Vagina (tissue), 2 donors: ENCODE data around the gene CD47.

Experiments used
- CTCF ChIP-seq, 3 experiments: fragments of 450-650 bp in 2 of 3; fragments of 200-600 bp in 1 of 3; sonication (generic) in 1 of 3; IDR thresholded peaks; one replicate each; pipeline ENCODE4 v1.5.1; 2017 to 2019; ENCODE audit warnings: antibody characterized with exemption in 3 of 3, mild to moderate bottlenecking in 2 of 3, moderate library complexity in 2 of 3
- POLR2A ChIP-seq, 2 donors: fragments of 450-650 bp; IDR thresholded peaks; one replicate each; pipeline ENCODE4 v1.6.1; 2017; ENCODE audit warnings: antibody characterized with exemption in 2 of 2, mild to moderate bottlenecking in 2 of 2, moderate library complexity in 2 of 2
- POLR2AphosphoS5 ChIP-seq, 2 donors: sonication (generic); formaldehyde crosslinking; IDR thresholded peaks; one replicate each; pipeline ENCODE4 v1.9.0; 2017; ENCODE audit warnings: antibody characterized with exemption in 2 of 2, mild to moderate bottlenecking in 2 of 2, low read depth in 1 of 2; ENCODE audit not compliant: insufficient read depth in 1 of 2

DNA sequence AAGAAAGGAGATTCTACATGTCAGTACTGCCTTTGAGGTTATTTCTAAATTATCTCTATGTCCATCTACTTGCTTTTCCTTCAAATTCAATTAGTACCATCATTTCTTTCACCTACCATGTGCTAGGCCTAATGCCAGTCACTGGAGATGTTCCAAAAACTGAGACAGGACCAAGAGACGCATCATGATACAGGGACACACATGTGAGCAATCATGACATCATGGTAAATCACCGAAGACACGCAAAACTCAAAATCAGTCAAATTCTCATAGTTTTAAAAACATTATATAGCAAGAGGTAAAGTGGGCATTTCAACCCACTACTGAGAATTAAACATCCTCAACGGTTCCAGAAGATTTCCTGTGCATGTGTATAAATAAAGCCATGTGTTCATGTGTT lies 95.0 kb downstream of the CD47 start:
- TF ChIP-seq POLR2A (IDR thresholded peaks at IDR 0.05) (no peak), CTCF (IDR thresholded peaks at IDR 0.05) (no peak), POLR2AphosphoS5 (IDR thresholded peaks at IDR 0.05; ENCODE audit: insufficient read depth in 1 of 2, low read depth in 1 of 2) (no peak)
